Right lung (tissue), 5 donors: Measurements from ENCODE around the gene SGMS1. TPM values are rescaled to one million over a fixed set of nuclear protein-coding genes. Genes with fewer than 3 reads are reported as not detected.
A peak's percentile ranks its signal among the peaks of the same experiment; 100 is the strongest.

ENCODE experiments used
- DNase-seq, 2 donors: peaks; one replicate each; pipeline ENCODE4 v3.0.0-alpha.2; 2013
- polyA plus RNA-seq, 5 donors: library from polyadenylated mRNA; unstranded; fragments of 120-200 nt; gene quantifications; one replicate each; pipeline versions ENCODE4 v1.2.1 to v1.2.3, GENCODE V29; 2013; ENCODE audit warnings: inconsistent platforms in 1 of 5, low replicate concordance in 1 of 5; ENCODE audit not compliant: insufficient read length in 5 of 5, insufficient read depth in 1 of 5

The SGMS1 gene
- polyA plus RNA-seq, 5 donors = 44.5 to 63.4 (median 56.6) TPM

- DNase-seq = no peak
These were observed 223.1 kb downstream of the SGMS1 start for GRCh38 chr10:50400694-50401093.

GRCh38 chr10:50398823-50399222 is 224.9 kb downstream of the SGMS1 start:
- DNase-seq = no peak

GRCh38 chr10:50398381-50398780 is 225.4 kb downstream of the SGMS1 start:
- no peak for DNase-seq

- DNase-seq = no peak
These were observed 226.2 kb downstream of the SGMS1 start for GRCh38 chr10:50397312-50398140.

GRCh38 chr10:50396491-50397311 is 227.1 kb downstream of the SGMS1 start:
- no peak for DNase-seq

GRCh38 chr10:50395851-50396250 is 227.9 kb downstream of the SGMS1 start:
- no peak for DNase-seq

- no peak for DNase-seq
These were observed 228.5 kb downstream of the SGMS1 start for GRCh38 chr10:50395271-50395670.

GRCh38 chr10:50394832-50395231 is 228.9 kb downstream of the SGMS1 start:
- no peak for DNase-seq

- no peak for DNase-seq
These were observed 229.8 kb downstream of the SGMS1 start for GRCh38 chr10:50393784-50394467.

- DNase-seq = no peak
These were observed 230.6 kb downstream of the SGMS1 start for GRCh38 chr10:50392966-50393718.

- no peak for DNase-seq
These were observed 231.3 kb downstream of the SGMS1 start for GRCh38 chr10:50392426-50392825.

GRCh38 chr10:50390302-50390701 is 233.5 kb downstream of the SGMS1 start:
- no peak for DNase-seq

GRCh38 chr10:50388181-50388580 is 235.6 kb downstream of the SGMS1 start:
- DNase-seq = no peak

GRCh38 chr10:50387732-50388073 is 236.1 kb downstream of the SGMS1 start:
- no peak for DNase-seq

GRCh38 chr10:50387007-50387731 is 236.6 kb downstream of the SGMS1 start:
- DNase-seq = no peak

- peak in 1 of 2 donors; percentile 52 for DNase-seq
These were observed 238.1 kb downstream of the SGMS1 start for GRCh38 chr10:50385624-50386023.

GRCh38 chr10:50384898-50385297 is 238.9 kb downstream of the SGMS1 start:
- DNase-seq = no peak

- DNase-seq = no peak
These were observed 239.5 kb downstream of the SGMS1 start for GRCh38 chr10:50384238-50384637.

- no peak for DNase-seq
These were observed 241.2 kb downstream of the SGMS1 start for GRCh38 chr10:50382576-50383023.

- no peak for DNase-seq
These were observed 242.1 kb downstream of the SGMS1 start for GRCh38 chr10:50381642-50382041.

GRCh38 chr10:50379616-50380015 is 244.1 kb downstream of the SGMS1 start:
- DNase-seq = no peak
